GM18858 (cell line): ENCODE results near the gene WRNIP1.

Source experiments
- ATAC-seq: cut with Tn5 transposase; IDR thresholded peaks from one replicate; pipeline ENCODE4 v1.9.1; 2021; ENCODE audit not compliant: unreplicated experiment

WRNIP1 gene

GRCh38 chr6:2803731-2804429 is 38.7 kb downstream of the WRNIP1 start:
- no peak for ATAC-seq

GRCh38 chr6:2804516-2804915 is 39.3 kb downstream of the WRNIP1 start:
- ATAC-seq: no peak

GRCh38 chr6:2805031-2805430 is 39.8 kb downstream of the WRNIP1 start:
- ATAC-seq: no peak

- no peak for ATAC-seq
These were observed 41.5 kb downstream of the WRNIP1 start for GRCh38 chr6:2806644-2807043.

- ATAC-seq: no peak
These were observed 42.3 kb downstream of the WRNIP1 start for GRCh38 chr6:2807342-2808090.

- no peak for ATAC-seq
These were observed 43.8 kb downstream of the WRNIP1 start for GRCh38 chr6:2809015-2809414.

- ATAC-seq: no peak
These were observed 45.0 kb downstream of the WRNIP1 start for GRCh38 chr6:2810092-2810671.

GRCh38 chr6:2812695-2813094 is 47.5 kb downstream of the WRNIP1 start:
- no peak for ATAC-seq

- no peak for ATAC-seq
These were observed 51.0 kb downstream of the WRNIP1 start for GRCh38 chr6:2816158-2816557.

- no peak for ATAC-seq
These were observed 52.8 kb downstream of the WRNIP1 start for GRCh38 chr6:2817903-2818443.

GRCh38 chr6:2818593-2818992 is 53.4 kb downstream of the WRNIP1 start:
- no peak for ATAC-seq

GRCh38 chr6:2819115-2819514 is 53.9 kb downstream of the WRNIP1 start:
- ATAC-seq: no peak

GRCh38 chr6:2819978-2820377 is 54.8 kb downstream of the WRNIP1 start:
- no peak for ATAC-seq

GRCh38 chr6:2820415-2820814 is 55.2 kb downstream of the WRNIP1 start:
- ATAC-seq: no peak

- no peak for ATAC-seq
These were observed 56.4 kb downstream of the WRNIP1 start for GRCh38 chr6:2821554-2821953.

- ATAC-seq: no peak
These were observed 58.1 kb downstream of the WRNIP1 start for GRCh38 chr6:2823104-2823850.

- ATAC-seq: no peak
These were observed 60.9 kb downstream of the WRNIP1 start for GRCh38 chr6:2826131-2826530.

- ATAC-seq: no peak
These were observed 61.9 kb downstream of the WRNIP1 start for GRCh38 chr6:2827142-2827541.

- ATAC-seq: no peak
These were observed 63.4 kb downstream of the WRNIP1 start for GRCh38 chr6:2828629-2829028.

- ATAC-seq: no peak
These were observed 64.1 kb downstream of the WRNIP1 start for GRCh38 chr6:2829253-2829652.

GRCh38 chr6:2830183-2830582 is 65.0 kb downstream of the WRNIP1 start:
- ATAC-seq: no peak
